GM19455 (cell line): ENCODE data around the gene PHLDA2.

Experiments used
- ATAC-seq: cut with Tn5 transposase; IDR thresholded peaks from one replicate; pipeline ENCODE4 v1.9.1; 2021; ENCODE audit not compliant: unreplicated experiment

PHLDA2 gene

DNA sequence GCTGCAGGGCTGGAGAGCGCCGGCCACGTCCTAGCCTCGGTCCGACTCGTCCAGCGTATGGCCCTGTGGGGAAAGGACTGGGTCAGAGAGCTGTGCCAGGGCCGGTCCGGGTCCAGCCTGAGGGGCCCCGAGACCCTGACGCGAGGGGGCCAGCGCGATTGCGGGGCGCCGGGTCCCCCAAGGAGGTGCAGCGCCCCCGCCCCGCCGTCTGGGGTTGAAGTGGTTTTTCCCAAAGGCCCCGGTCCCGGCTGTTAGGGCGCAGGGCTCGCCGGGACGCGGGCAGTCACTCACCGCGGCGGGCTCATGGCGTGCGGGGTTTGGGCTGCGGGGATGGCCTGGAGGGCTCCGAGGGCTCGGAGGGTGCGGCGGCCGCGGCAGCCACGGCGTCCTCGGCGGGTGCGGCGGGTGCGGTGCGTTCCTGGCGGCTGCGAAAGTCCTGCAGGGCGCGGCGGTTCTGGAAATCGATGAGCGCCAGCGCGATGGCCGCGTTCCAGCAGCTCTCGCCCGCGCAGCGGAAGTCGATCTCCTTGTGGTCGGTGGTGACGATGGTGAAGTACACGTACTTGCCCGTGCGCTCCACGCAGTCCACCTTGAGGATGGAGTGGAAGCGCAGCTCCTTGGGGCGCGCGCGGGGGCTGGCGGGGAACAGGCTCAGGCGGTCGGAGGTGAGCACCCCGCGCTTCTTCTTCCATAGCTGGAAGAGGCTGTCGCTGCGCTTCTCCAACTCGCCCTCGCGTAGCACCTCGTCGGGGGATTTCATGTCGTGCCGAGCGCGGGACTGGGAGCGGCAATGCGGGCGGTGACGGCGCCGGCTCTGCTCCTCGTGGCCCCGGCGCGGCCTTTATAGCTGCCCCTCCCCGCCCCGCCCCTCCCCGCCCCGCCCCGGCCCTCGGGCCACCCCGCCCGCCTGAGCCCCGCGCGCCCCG, at the start of gene PHLDA2:
Gene PHLDA2 (minus strand): TSS at position 816 of the 926 bp plus-strand sequence. CDS start 56 bp downstream, at position 760.
- no peak for ATAC-seq

- no peak for ATAC-seq
Measured at GRCh38 chr11:2977113-2977512, 47.9 kb upstream of the PHLDA2 start.

GRCh38 chr11:2976294-2977063, 47.3 kb upstream of the PHLDA2 start:
- no peak for ATAC-seq

GRCh38 chr11:2975594-2975993, 46.4 kb upstream of the PHLDA2 start:
- no peak for ATAC-seq

DNA sequence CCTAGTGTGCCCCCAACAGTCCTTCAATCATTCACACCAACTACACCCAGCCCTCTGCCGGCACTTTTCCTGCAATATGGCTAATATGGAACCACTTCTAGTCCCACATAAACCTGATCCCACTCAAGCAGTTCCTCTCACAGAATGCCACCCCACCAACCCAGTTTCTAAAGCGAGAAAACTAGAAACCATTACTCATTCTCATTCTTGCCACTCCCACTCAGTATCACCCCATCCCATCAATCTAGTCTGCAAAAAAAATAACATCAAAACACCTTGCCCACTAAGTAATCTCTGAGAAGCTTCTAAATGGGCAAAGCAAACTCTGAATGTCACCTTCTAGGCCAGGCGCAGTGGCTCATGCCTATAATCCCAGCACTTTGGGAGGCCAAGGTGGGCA, 45.1 kb upstream of the PHLDA2 start:
- ATAC-seq, result no peak

- ATAC-seq, result no peak
Measured at GRCh38 chr11:2968341-2968900, 39.2 kb upstream of the PHLDA2 start.

- ATAC-seq, result no peak
Measured at GRCh38 chr11:2964782-2965181, 35.6 kb upstream of the PHLDA2 start.

DNA sequence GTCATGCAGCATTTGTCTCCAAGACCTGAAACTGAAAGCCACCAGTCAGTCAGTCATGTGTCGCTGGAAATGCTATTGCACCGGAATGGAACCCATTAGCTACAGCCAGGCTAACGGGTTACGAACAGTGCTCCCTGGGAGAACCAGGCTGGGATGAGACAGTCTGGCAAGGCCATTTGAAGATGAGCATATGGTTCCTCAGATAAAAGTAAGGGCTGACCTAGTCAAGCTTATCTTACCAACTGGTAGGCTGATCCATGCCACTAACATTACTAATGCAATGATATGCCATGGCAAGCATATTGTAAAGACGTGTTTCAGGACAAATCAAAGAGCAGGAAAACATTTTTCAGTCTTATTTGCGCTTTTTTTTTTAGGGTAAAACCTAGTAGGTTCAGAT, 34.5 kb upstream of the PHLDA2 start:
- no peak for ATAC-seq

DNA sequence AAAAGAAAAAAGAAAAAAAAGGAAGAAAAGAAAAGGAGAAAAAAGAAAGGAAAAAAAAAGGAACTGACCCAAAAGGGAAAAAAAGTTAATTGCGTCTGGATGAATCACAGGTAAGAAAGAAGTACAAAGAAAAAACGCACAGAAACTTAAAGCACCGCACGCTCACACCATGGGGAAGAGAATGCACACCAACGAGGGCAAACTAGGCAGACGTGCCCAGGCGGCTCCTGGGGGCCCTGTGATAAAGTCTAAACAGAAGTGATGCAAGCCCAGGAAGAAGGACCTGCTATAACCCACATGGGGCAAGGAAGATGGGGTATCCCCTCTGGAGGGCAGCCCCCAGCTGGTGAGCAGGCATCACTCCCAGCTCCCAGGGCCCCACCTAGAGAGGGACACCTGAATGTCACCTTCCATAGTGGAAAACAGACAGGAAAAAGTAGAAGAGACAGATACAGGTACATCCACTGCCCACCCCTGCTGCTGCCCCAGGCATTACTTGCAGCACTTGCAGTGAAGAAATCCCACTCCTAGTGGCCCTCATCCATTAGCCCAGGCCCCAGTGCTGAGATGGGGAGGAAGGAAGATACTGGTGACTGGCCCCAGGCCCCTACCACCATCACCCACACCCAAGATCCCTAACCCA, 34.0 kb upstream of the PHLDA2 start:
- ATAC-seq, result no peak

DNA sequence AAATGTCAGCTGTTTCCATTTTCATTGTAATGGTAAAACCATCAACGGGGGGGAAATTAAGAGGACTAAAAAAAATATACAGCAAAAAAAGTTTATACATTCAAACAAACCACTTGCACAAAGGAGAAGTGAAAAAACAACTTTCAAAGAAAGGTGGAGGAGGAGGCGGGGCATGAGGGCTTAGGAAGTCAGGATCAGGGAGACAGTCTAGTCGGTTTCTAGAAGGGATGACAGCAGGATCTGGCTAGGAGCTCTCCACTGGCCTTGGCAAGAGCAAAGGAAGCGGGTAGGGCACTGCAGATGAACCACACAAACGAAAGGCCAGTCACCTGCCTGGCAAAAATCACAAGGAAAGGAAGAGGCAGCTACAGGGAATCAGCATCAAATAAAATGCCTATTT, 31.9 kb upstream of the PHLDA2 start:
- ATAC-seq, result no peak

GRCh38 chr11:2960139-2960538, 30.9 kb upstream of the PHLDA2 start:
- ATAC-seq, result no peak

GRCh38 chr11:2958251-2958650, 29.0 kb upstream of the PHLDA2 start:
- ATAC-seq, result no peak

- ATAC-seq, result no peak
Measured at GRCh38 chr11:2955906-2956476, 26.8 kb upstream of the PHLDA2 start.

- no peak for ATAC-seq
Measured at GRCh38 chr11:2954263-2954662, 25.0 kb upstream of the PHLDA2 start.

GRCh38 chr11:2952290-2952689, 23.1 kb upstream of the PHLDA2 start:
- no peak for ATAC-seq

DNA sequence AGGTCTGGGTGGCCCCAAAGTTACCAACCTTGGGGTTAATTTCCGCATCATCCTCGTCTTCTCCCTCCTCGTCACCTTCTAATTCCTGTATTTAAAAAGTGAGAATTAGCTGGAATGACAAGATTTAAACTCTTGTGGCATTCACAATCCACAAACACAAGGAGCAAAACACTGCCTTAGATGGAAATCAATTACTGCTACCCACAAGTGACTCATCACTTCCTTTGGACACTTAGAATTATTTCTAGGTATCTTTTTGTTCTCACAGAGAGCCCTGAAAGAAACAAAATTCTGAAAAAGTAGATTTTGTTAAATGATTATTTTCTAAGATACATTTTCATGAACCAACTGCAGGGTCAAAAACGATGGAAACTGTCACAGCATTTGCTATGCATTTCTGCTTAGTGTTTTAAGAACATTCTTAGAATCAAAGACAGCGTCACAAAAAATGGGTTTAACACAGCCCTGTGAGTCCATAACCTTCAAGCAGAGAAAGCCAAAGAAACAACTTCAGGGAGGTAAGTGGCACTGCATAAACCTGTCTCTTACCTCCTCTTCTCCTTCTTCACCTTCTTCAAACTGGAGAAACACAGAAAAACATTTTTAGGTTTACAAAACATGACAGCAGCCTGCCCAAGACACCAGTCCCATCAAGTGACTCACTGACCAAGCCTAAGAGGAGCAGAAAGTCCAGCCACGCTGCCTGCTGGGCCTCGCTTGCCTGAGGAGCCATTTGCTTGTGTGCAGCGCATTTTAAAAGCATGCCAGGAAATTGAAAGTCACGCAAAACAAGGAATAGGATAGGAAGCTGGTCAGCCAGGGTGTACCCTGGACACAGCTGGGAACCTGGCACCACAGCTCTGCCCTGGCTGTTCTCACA, 22.3 kb upstream of the PHLDA2 start:
- no peak for ATAC-seq

- ATAC-seq, result no peak
Measured at GRCh38 chr11:2950825-2951224, 21.6 kb upstream of the PHLDA2 start.

DNA sequence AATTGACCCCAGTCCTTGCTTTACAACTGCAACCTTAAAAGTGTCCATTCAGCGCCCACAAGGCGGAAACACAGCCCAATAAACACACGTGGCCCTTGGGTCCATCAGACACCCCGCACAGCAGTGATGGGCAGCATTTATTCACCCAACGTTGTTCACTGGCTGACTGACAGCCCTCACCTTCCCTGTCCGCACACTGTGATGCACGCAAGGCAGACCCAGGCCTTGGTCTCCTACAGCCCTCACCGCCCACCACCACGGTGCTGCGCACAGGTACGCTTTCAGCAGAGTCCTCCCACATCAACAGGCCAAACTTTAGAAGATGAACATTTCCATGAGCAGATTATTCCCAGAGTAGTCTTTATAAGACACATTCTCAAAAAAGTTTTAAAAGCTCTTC, 20.7 kb upstream of the PHLDA2 start:
- ATAC-seq, result no peak

DNA sequence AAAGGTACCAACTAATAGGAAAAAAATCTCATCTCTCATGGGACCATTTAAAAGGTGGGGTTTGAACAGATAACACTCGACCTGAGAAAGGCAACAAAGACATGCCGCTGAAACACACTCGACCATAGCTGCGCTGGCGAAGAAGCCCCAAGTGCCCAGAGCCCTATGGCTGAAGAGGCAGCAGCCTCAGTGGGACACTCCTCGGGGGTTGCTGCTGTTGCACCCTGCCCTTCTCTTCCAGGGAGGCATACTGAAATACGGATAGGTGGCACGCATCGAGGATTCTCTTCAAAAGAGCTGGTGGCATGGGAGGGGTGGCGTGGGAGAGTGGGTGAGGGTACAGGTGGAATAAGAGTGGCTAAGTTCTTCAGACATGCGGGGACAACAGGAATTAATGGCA, 18.5 kb upstream of the PHLDA2 start:
- ATAC-seq, result no peak

GRCh38 chr11:2945757-2946287, 16.6 kb upstream of the PHLDA2 start:
- no peak for ATAC-seq
